GOT3 (cell line): ENCODE data around the gene ANKEF1.
"Not testable (repeated sequence)": the region's sequence is repeated elsewhere in the genome, so short reads cannot be mapped to it uniquely, and the experiment has no call there.

Experiments used
- DNase-seq: peaks from one replicate; lab custom pipeline; 2025; ENCODE audit warnings: mixed read lengths; lab: John Stamatoyannopoulos, UW

The ANKEF1 gene

DNA sequence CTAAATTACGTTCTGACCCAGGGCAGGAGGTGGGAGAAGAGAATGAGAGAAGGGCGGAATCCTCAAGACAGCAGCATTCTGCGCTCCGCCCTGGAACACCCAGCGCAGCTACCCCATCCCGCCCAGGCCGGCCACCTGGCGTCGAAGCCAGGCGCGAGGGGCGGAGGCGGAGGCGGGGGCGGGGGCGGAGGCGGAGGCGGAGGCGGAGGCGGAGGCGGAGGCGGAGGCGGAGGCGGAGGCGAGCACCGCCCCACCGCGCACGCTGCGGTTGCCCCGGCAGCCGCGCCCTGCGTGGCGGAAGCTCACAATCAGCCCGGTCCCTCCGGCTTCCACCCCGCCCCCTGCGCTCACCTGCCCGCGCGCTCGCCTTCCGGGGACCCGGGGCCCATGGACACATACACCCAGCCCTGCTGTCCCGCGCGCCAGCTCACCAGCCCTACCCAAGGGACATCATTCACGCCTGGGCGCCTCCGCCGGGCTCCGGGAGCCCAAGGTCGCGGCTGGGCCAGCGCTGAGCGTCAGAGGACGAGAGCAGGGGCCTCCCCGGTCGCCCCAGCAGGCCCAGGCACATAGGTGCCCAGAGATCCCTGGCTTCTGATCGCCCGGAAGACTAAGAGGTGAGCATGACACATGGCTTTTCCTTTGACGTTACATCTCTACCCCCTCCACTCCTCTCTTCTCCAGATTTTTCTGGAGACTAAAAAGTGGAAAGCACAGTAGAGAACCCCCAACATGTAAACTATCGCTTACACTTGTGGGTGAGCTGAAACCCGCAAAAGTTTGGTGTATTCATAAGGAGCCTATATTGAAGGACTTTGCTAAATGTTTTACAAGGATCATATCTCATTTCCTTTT is at the start of gene ANKEF1:
TSS of gene ANKEF1 (plus strand) at position 271 of the 855 bp plus-strand sequence. CDS start 3,315 bp downstream, outside the sequence.
- peak; percentile 8 for DNase-seq

DNA sequence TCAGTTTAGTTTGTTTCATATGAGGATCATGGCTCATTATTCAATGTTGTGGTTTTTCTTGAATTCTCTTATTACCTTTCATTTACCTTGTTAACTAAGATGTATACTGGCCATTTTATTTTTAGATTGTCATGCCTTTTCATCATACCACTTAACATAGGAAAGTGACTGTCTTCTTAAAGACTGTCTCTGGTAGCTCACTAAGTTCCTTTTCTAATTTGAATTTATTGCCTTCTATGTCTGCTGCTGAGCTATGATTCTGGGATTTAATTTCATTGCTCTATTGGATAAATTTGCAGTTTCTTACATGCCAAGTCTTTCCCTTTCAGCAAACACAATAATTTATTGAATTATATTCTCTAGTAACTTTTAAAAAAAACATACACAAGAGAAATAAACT is 49.5 kb upstream of the ANKEF1 start:
- no peak for DNase-seq

DNA sequence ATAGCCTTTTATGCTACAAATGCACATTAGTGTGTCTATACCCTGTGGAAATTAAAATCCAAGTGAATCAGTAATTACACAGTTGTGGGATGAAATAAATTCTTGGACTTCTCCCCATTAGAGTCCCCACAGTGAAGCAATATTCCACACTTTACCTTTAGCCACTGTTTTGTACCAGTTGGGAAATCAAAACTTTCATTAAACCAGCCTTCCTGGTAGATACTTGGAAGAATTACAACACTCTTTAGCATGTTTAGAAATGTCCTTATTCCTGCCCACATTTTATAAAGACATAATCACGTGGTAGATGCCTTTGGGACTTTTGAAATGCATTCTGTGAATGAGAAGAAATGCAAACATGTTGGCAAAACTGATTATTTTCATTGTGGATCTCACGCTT is 49.0 kb upstream of the ANKEF1 start:
- DNase-seq = no peak

DNA sequence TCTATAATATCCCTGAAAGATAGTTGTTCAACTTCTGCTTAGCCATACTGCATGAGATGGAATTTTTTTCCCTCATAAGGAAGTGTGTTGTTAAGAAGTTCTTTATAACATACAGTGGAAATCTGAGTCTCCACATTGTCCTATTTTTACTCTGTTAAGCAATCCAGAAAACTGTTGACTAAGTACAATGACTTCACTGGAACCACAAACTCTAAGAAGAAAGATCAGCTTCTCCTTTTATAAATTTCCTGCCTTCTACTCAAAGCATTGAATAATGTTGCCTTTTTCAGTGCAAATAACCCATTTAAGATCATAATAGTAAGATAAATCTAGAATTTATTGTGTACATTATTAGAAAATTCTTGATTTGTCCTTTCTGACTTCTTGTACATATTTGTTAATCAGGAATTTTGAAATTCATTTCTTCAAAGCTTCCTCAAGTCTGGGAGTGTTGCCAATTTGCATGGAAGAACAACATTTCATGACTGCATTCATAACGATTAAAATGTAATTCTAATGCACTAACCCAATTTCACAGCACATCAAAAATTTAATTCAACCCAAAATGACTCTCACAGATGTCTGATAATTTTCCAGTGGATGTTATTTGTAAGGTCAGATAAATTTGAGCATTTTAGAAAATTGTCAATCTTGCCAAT is 45.6 kb upstream of the ANKEF1 start:
- DNase-seq = no peak

DNA sequence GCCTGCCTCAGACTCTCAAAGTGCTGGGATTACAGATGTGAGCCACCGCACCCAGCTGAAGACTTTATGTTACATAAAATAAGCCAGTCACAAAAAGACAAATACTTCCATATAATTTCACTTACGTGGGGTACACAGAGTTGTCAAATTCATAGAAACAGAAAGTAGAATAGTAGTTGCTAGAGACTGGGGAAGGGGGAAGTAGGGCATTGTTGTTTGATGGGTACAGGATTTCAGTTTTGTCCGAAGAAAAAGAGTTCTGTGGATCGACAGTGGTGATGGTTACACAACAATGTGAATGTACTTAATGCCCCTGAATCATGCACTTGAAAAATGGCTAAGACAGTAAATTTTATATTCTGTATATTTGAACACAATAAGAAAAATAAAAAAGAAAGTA is 41.6 kb upstream of the ANKEF1 start:
- no peak for DNase-seq

DNA sequence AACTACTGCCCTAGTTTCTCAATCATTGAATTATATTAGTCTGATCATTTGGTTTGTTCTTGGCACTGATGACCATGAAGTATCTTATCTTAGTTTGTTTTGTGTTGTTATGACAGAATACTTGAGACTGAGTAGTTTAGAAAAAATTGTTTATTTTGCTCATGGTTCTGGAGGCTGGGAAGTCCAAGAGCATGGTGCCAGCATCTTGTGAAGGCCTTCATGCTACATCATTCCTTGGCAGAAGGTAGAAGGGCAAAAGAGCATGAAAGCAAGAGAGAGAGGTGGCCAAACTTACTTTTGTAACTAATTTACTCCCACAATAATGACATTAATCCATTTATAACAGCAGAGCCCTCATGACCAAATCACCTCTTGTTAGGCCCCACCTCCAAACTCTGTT is 40.1 kb upstream of the ANKEF1 start:
- DNase-seq = no peak

DNA sequence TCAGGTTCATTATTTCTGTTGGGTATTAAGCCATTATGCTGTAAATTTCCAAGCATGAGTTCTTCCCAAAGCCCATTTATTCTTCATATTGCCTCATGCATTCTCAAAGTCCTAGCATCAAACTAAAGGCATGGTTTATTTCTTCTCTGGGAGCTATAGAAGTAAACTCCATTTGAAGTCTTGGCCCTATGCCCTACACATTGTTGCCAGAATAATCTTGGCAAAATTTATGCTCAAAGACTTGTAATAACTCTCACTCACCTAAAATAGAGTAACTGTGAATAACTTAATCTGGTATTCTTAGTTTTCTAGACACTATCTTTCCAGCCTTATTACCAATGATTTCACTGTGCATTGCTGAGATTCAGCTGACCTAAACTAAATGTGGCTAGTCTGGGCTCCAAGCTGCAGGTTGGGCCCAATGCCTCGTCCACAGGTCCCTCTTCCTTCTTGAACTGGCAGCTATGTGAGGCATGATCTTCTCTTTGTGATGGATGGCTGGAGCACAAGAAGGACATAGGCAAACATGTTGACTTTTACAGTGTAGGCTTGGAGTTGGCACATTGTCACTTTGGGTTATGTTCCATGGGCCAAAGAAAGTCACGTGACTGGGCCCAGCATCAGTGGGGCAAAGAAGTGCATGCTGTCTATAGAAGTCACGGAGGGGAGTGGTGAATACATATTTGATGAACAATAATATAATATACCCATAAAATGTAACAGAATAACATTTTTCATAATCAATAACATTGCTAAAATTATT is 39.1 kb upstream of the ANKEF1 start:
- DNase-seq = no peak

DNA sequence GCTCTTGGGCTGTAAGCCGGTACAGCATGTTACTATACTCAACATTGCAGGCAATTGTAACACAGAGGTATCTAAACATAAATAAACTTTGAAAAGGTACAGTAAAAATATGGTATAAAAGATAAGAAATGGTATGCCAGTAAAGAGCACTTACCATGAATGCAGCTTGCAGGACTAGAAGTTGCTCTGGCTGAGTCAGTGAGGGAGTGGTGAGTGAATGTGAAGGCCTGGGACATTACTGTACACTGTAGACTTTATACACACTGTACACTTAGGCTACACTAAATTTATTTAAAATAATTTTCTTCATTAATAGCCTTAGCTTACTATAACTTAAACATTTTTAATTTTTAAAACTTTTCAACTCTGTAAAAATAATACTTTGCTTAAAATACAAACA is 37.8 kb upstream of the ANKEF1 start:
- no peak for DNase-seq

DNA sequence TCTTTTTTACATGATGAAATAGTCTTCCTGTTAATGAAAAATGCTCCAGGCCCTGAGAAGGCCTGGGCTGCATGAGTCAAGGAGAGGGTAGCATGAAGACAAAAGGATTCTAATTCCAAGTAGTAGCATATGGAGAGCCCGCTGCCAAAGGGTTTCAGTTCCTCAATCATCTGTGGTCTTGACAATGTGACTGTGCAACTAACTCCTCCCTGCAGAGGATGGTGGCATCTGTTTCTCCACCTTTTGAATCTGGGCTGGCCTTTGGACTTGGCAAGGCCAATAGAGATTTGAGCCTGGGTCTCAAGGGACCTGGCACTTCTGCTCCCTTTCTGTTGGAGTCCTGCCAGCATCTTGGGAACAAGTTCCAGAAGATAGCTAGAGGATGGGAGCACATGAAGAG is 35.1 kb upstream of the ANKEF1 start:
- no peak for DNase-seq

DNA sequence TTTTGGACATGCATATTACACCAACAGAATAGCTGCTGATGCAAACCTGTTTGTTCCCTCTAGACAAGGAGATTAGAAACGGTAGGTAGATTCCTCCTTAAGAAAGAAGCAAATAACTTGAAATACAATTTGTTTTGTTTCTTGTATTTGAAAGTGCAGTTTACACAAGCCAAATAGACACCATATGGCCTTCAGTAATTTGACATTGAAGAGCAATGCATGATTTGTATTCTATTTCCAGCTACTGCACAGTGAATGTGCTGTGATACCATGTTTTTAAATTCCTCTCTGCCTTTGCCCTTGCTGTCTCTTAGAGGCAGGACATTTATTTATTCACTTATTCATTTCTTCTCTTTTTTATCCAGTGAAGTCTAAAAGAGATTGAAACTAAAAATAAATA is 31.9 kb upstream of the ANKEF1 start:
- DNase-seq = no peak

DNA sequence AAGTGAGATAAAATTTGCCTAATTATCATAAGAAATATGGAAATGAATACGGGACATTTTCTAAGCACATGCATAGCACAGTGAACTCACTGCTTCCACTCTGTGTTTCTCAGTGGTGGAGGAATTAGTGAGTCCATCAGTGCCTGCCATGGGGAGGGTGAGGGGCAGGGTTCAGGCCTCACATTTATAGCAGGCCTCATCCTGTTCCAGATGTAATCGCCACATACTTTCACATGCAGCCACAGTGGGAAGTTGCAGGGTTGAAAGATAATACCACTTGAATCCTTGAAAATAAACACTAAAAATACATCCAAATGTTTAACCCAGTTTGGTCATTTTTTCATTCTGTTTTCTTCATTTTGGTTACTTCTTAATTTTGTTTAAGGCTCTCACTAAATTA is 29.9 kb upstream of the ANKEF1 start:
- no peak for DNase-seq

DNA sequence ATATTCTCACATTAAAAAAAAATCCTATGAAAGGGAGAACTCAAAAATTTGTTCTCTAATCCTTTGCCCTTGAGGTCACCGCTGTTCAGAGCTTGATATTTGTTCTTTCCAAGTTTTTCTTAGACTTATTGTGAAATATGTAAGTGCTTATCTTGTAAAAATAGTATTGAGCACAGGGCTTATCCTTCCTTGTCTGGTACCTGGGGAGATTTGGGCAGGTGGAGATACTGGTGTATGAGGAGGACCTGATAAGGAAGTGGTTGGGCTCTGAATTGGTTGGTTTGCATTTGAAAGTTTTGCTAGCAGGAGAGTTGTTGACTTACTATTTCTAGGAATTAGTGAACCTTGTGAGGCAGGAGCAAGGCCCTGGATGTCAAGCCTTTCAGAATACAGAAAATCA is 28.9 kb upstream of the ANKEF1 start:
- no peak for DNase-seq

DNA sequence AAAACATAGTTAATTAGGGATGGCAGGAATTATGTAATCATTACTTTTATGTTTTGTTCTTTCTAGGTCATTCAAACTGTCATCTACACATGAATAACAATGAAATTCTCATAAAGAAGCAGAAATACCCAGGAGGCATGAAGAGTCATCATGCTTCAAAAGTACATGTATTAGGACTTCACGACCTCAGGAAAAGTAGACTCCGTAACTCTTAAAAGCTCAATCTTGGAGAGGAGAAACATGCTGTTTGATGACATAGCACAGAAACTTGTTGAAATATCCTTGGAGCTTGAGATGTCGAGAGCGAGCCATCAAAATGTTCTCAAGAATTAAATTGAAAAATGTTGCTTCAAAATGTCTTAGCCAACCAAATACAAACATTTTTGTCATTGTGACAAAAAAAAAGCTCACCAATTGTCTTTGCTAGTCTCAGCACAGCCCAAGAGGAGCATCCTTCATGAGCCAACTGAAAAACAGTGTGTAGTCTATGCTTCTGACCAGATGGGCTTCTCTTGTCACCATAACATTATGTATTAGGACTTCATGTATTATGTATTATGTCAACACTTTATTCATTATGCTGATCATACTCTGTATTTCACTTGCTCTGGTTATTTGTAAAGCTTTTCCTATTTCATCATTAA is 28.2 kb upstream of the ANKEF1 start:
- no peak for DNase-seq

DNA sequence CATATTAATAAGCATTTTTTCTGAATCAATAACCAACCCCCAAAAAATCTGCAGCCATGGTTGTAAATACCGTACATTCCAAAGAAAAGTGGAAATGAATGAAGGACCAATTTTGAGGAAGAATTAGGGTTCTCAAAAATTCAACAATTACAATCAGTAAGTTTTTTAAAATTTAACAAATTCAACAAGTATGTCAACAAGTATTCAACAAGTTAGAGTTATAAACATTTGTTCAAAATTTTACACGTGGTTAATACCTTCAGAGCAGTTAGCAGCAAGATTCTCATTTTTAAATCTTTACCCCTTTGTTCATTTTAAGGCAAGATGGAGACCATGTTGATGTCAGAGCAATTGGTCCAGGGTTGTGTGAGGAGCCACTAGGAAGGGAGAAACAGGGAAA is 27.6 kb upstream of the ANKEF1 start:
- DNase-seq = no peak

DNA sequence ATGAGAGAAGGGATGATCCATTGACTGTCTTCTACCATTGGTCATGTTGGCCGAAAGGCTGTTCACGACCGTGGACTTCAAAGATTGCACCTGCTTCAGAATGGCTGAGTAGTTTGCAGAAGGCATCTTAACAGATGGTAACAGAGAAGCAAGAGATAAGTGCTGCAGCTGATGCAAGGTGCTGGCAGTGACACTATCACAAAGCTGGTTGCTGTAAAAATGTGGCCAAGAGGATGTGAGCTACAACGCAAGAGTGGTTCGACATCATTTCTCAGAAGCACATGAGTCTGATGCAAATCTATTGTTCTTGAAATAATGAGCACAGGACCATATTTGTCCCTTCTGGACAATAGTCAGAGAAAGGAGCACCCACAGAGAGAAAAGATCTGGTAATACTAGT is 27.0 kb upstream of the ANKEF1 start:
- DNase-seq = no peak

DNA sequence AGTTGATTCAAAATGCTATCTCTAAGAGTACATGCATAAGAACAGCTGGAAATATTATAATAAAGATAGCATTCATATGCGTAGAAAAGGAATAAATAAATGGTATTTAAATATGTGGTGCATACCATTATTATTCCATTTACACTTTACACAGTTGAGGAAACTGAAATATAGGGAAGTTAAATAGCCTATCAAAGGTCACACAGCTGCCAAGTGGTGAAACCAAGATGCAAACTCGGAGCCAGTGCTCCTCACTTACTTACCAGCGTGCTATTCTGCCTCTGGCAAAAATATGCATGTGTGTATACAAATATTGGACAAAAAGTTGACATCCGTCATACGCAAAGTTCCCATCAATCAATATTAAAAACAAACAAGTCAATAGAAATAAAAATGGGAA is 22.3 kb upstream of the ANKEF1 start:
- DNase-seq = no peak

DNA sequence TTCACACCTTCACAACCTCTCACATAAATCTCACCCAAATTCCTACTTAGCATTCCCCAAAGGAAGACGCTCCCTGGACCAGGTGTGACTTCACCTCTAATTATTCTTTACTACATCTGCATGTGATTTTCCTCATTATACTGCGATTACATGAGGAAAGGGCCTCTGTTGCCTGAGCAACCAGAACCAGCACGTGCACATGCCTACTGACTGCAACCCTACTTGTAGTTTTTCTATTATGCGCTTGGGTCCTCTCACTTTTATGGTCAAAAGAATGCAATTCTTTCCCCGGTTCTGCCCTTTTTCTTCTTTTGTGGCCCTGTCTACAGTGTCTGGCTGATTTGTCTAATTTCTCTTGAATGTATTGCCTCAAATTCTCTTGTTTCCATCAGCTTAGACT is 20.4 kb upstream of the ANKEF1 start:
- DNase-seq = no peak

DNA sequence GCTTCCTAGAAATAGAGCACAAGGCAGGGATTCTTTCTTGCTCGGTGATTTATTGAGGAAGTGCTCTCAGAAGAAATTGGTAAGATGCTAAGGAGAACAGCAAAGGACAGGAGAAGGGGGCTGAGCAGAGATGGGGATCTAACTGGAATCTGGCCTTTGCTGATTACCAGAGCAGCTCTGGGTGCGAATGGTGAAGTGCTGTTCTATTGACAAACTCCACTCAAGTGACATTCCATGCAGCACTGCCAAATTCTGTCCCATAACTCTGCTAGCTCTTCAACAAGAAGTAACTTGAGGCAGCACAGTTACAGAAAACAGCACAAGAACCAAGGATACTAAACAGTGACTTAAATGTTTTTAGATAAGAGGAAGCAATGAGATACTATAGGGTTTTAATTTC is 13.8 kb upstream of the ANKEF1 start:
- no peak for DNase-seq

DNA sequence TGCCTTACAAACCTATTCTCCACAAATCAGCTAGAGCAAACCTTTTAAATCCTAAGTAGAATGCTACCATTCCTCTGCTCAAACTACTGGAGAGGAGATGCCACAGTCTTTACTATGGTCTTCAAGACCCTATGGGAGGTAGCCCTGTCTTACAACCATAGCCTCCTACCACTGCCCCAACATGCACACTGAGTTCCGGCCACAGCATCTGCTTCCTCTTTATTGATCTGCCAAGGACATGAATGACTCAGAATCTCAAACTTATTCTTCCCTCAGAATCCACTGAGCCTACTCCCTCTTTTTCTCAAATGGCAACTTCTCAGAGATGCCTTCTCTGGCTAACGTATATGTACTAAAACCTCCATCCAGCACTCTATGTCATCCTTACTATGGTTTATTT is 12.2 kb upstream of the ANKEF1 start:
- no peak for DNase-seq

DNA sequence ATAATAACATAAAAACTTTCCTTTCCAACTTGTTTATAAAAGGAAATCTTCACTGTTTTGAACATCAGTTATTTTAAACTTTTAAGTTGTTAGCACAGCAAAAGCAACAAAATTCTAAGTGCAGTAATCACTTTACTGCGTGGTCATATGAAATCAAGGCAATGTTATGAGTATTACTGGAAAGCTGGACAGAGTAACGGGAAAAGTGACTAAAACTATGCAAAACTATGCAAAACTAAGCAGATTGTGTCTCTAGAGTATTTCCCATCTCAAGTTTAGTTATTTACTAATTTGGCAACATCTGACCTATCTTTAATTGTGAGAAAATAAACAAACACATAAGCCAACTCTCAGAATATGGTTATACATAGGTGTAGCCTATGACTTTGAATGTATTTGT is 10.9 kb upstream of the ANKEF1 start:
- no peak for DNase-seq

DNA sequence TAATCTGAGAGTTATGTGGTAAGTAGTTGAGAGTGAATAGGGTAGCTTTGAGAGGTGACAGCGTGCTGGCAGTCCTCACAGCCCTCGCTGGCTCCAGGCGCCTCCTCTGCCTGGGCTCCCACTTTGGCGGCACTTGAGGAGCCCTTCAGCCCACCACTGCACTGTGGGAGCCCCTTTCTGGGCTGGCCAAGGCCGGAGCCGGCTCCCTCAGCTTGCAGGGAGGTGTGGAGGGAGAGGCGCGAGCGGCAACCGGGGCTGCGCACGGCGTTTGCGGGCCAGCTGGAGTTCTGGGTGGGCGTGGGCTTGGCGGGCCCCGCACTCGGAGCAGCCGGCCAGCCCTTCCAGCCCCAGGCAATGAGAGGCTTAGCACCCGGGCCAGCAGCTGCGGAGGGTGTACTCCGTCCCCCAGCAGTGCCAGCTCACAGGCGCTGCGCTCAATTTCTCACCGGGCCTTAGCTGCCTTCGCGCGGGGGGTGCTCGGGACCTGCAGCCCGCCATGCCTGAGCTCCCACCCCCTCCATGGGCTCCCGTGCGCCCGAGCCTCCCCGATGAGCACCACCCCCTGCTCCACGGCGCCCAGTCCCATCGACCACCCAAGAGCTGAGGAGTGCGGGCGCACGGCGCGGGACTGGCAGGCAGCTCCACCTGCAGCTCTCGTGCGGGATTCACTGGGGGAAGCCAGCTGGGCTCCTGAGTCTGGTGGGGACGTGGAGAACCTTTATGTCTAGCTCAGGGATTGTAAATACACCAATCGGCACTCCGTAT is 3.2 kb upstream of the ANKEF1 start:
- not testable (repeated sequence) for DNase-seq

DNA sequence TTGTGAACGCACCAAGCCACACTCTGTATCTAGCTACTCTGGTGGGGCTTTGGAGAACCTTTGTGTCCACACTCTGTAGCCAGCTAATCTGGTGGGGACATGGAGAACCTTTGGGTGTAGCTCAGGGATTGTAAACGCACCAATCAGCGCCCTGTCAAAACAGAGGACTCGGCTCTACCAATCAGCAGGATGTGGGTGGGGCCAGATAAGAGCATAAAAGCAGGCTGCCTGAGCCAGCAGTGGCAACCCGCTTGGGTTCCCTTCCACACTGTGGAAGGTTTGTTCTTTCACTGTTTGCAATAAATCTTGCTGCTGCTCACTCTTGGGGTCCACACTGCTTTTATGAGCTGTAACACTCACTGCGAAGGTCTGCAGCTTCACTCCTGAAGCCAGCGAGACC is 2.5 kb upstream of the ANKEF1 start:
- not testable (repeated sequence) for DNase-seq
